Activated naive CD8-positive, alpha-beta T cell treated with anti-CD3 and anti-CD28 coated beads, Interleukin-2, amount 10 ng/mL, durations not matched to agents 7 days and 5 days (primary cell): ENCODE measurements around the gene FRY. TPM values are rescaled to one million over a fixed set of nuclear protein-coding genes. Genes with fewer than 3 reads are reported as not detected.

Experiments
- ATAC-seq: fragments of 150-1000 bp; cut with Tn5 transposase; one replicate; pipeline ENCODE4 v1.10.0; 2021; ENCODE audit warnings: low read depth, moderate library complexity
- POLR2A ChIA-PET: fragments of 350-600 bp; sonication (Branson Sonifier 250); formaldehyde crosslinking; loops from one replicate; lab custom pipeline; 2021; ENCODE audit warnings: antibody characterized with exemption; lab: Charles Lee
- DNase-seq: peaks from one replicate; pipeline ENCODE4 v3.0.0; 2021
- H3K27ac Mint-ChIP-seq: one replicate; pipeline ENCODE4 v1.8.0; 2022; ENCODE audit warnings: mild to moderate bottlenecking, mixed read lengths
- H3K27me3 Mint-ChIP-seq: one replicate; pipeline ENCODE4 v1.8.0; 2022; ENCODE audit warnings: mild to moderate bottlenecking, moderate library complexity, mixed read lengths
- H3K36me3 Mint-ChIP-seq: one replicate; pipeline ENCODE4 v1.8.0; 2021; ENCODE audit warnings: mild to moderate bottlenecking, mixed read lengths
- H3K4me1 Mint-ChIP-seq: one replicate; pipeline ENCODE4 v1.8.0; 2021; ENCODE audit warnings: mixed read lengths
- H3K4me3 Mint-ChIP-seq: one replicate; pipeline ENCODE4 v1.8.0; 2022; ENCODE audit warnings: mild to moderate bottlenecking, moderate library complexity, mixed read lengths
- H3K9me3 Mint-ChIP-seq: one replicate; pipeline ENCODE4 v1.8.0; 2021; ENCODE audit warnings: mixed read lengths
- total RNA-seq, 2 experiments: library from RNA; stranded (reverse); gene quantifications; one replicate each; pipeline ENCODE4 v1.2.3, GENCODE V29; 2021

FRY gene
- total RNA-seq, 2 experiments from 2014 or later: 1.4 to 3.2 TPM

DNA sequence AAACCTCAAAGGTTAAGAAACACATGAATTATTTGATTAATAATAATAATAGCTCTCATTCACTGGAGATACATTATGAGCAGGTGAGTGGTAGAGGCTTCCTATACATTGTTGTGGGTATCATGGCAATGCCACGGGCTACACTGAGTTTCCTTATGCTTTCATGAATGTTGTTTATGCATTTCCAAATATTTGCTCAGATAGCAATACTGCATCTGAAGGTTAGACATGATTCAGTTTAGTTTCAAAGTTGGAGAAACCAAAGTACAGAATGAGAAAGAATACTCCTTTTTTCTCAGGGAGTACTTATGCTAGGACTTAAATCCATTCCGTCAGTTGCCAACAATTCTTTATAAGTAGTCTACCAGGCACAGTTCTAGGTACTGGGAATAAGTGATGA is 108.5 kb downstream of the FRY start:
- ATAC-seq (no peak), DNase-seq (no peak)
- no peaks in the 10 kb centered on the region for H3K9me3 Mint-ChIP-seq
- H3K4me3 Mint-ChIP-seq: no peak overlapping the region
- no peaks in the 10 kb centered on the region for H3K36me3 Mint-ChIP-seq
- POLR2A ChIA-PET: no interaction called here
- peaks cover 2% of the 10 kb centered on the region for H3K4me1 Mint-ChIP-seq
- no peaks in the 10 kb centered on the region for H3K27me3 Mint-ChIP-seq
- no peak overlapping the region for H3K27ac Mint-ChIP-seq

DNA sequence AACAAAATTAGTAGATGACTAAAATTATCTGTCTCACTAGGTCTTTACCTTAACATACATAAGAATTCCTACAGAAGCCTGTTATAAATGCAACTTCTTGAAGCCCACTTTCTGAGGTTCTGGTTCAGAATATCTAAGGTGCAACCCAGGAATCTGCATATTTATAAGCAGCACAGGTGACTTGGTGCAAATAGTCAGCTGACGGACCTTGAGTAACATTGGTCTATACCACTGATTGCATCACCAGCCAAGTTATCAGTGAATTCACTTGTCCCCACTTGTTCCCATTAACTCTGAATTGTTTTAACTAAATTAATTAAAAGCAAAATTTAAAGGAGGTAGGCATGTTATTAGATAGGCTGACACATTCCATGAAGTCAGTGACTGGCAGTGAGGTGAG is 109.9 kb downstream of the FRY start:
- Mint-ChIP-seq H3K27ac (no peak overlapping the region), H3K36me3 (no peaks in the 10 kb centered on the region), H3K4me3 (no peak overlapping the region), H3K9me3 (no peaks in the 10 kb centered on the region), H3K4me1 (peaks cover 2% of the 10 kb centered on the region), H3K27me3 (no peaks in the 10 kb centered on the region)
- POLR2A ChIA-PET: no interaction called here
- no peak for ATAC-seq
- DNase-seq: no peak

DNA sequence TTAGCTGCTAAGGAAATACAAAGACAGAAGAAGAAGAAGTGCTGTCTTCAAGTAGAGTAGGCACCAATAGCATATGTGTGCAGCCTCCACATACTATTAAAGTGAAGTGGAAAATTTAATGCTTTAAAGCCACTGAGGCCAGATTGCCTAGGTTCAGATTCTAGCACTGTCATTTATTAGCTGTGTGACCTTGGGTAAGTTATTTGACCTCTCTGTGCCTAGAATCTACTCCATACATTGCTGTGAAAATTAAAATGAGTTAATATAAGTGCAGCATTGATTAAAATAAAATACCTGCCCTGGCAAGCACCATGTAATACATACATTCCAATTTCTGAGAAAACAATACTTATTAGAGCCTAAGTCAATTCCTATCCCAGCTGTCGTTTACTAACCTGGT is 110.5 kb downstream of the FRY start:
- H3K4me3 Mint-ChIP-seq: no peak overlapping the region

DNA sequence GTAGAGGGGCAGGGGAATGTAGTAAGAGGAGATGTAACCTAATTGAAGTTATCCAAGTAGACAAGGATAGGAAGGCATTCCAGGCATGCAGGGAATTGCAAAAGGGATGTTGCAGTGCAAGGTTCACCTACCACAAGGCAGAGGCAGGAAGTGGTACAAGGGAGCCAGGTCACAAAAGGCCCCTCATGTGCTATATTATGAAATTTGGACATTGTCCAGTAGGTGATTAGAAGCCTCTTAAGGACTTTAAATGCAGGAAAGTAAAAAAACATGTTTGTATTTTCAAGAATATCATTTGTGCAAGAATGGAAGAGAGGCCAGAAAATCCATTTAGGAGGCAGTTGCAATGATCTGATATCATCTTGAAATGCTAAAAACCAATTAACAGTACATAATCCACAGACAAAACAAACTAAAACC is 111.4 kb downstream of the FRY start:
- ATAC-seq (no peak), DNase-seq (no peak)
- Mint-ChIP-seq H3K36me3 (no peaks in the 10 kb centered on the region), H3K27ac (no peak overlapping the region), H3K4me1 (peaks cover 2% of the 10 kb centered on the region), H3K9me3 (no peaks in the 10 kb centered on the region), H3K27me3 (peaks cover 4% of the 10 kb centered on the region), H3K4me3 (no peak overlapping the region)
- POLR2A ChIA-PET: no interaction called here

More for the DNA sequence above, 110.5 kb downstream of the FRY start:
- H3K36me3 Mint-ChIP-seq: no peaks in the 10 kb centered on the region
- ATAC-seq: no peak
- POLR2A ChIA-PET: no interaction called here
- no peaks in the 10 kb centered on the region for H3K9me3 Mint-ChIP-seq
- H3K4me1 Mint-ChIP-seq: peaks cover 2% of the 10 kb centered on the region
- no peaks in the 10 kb centered on the region for H3K27me3 Mint-ChIP-seq
- H3K27ac Mint-ChIP-seq: no peak overlapping the region
- DNase-seq: no peak

DNA sequence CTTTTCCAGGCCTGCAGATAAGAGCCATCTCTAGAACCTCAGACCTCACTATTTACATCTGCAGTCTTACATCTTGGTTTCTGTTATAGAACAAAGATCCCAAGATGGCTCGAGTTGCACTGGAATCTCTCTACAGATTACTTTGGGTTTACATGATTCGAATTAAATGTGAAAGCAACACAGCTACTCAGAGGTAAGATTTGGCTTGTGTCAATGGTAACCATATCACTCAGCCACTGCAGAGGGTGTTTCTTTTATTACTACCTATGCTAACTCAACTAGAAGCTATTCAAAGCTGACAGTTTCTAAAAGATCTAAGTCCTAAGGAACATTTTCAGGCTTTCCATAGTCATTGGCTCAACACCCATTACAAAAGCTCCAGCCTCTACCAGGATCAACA is 115.6 kb downstream of the FRY start:
- POLR2A ChIA-PET: no interaction called here
- H3K27me3 Mint-ChIP-seq: peaks cover 10% of the 10 kb centered on the region
- no peak overlapping the region for H3K4me3 Mint-ChIP-seq
- no peak for DNase-seq
- no peak for ATAC-seq
- peaks cover 2% of the 10 kb centered on the region for H3K4me1 Mint-ChIP-seq
- no peak overlapping the region for H3K27ac Mint-ChIP-seq
- no peaks in the 10 kb centered on the region for H3K9me3 Mint-ChIP-seq
- H3K36me3 Mint-ChIP-seq: no peaks in the 10 kb centered on the region

DNA sequence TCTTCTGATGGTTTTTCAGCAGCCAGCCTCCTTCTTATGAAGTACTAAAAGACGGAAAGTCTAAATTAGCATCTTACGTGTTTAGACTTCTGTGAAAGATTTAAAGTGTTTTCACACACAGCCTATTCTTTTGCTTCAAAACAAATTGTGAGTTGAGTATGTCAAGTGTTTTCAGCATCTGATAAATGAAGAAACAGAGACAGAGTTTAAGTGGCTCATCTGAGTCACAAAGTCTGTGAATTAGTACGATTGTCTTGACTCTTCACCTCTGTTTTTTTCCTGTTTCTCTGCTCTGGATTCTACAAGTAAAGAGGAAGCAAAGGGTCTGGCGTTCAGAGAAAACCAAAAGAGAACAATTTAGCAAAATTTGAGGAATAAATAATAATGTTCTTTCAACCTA is 116.4 kb downstream of the FRY start:
- Mint-ChIP-seq H3K27me3 (peaks cover 11% of the 10 kb centered on the region), H3K27ac (no peak overlapping the region), H3K4me1 (no peaks in the 10 kb centered on the region), H3K9me3 (no peaks in the 10 kb centered on the region), H3K36me3 (no peaks in the 10 kb centered on the region), H3K4me3 (no peak overlapping the region)
- POLR2A ChIA-PET: no interaction called here
- no peak for ATAC-seq
- no peak for DNase-seq

DNA sequence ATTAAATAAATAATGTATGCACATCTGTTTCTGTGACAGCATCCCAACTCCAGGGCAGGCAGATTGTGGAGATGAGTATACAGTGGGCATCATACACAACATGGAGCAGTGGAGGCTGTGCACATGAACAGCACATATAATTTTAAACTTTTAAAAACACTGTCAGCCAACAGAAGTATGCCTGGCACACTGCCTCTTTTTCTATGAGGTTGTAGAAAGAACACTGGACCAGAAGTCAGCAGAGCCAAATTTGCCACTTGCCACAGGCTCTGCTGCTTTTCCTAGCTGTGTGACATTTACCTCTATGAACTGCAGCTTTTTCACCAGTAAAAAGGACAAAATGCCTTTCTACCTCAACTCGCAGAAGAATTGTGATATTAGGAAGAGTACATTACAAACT is 118.7 kb downstream of the FRY start:
- Mint-ChIP-seq H3K9me3 (no peaks in the 10 kb centered on the region), H3K4me1 (no peaks in the 10 kb centered on the region), H3K4me3 (no peak overlapping the region), H3K27ac (no peak overlapping the region), H3K27me3 (peaks cover 11% of the 10 kb centered on the region), H3K36me3 (no peaks in the 10 kb centered on the region)
- POLR2A ChIA-PET: no interaction called here
- DNase-seq (no peak), ATAC-seq (no peak)

DNA sequence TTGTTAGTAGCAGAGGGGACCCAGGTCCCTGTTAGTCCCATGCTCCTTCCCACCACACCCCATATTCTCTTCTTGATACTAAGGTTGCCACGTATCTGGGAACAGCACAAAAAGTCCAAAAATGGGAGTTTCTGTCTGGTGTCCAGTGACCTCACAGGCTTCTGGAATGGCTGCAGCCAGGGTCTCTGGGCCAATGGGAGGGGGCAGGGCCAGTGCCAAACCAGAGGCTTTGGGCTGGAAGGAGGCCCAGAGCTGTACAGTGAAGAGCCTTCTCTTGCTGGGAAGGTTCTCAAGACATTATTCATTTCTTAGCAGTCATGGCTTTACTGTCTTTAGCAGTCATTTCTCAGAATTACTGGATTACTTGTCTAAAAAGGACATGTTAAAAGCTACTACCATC is 119.2 kb downstream of the FRY start:
- Mint-ChIP-seq H3K9me3 (no peaks in the 10 kb centered on the region), H3K36me3 (no peaks in the 10 kb centered on the region), H3K27me3 (peaks cover 11% of the 10 kb centered on the region), H3K4me3 (no peak overlapping the region), H3K4me1 (no peaks in the 10 kb centered on the region), H3K27ac (no peak overlapping the region)
- POLR2A ChIA-PET: no interaction called here
- no peak for DNase-seq
- no peak for ATAC-seq

DNA sequence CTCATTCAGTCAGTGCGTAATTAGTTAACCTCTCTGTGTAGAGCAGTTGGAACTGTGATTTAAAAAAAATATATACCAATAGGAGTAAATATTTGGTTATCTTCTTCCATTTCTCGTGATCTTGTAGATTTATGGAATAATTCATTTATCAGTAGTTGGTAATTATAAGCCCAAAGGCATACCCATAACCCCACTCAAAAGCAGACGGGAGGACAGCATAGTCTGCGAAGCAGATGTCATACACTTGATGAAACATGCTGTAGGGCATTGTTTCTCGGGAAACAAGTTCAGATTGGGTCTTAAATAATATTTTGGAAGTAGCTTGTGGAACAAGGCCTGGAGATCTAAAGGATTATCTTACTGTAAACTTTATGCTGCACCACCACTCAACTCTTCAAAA is 119.7 kb downstream of the FRY start:
- Mint-ChIP-seq H3K27ac (no peak overlapping the region), H3K4me3 (no peak overlapping the region), H3K9me3 (no peaks in the 10 kb centered on the region), H3K36me3 (no peaks in the 10 kb centered on the region), H3K27me3 (peaks cover 11% of the 10 kb centered on the region), H3K4me1 (no peaks in the 10 kb centered on the region)
- DNase-seq (no peak), ATAC-seq (no peak)
- POLR2A ChIA-PET: no interaction called here

DNA sequence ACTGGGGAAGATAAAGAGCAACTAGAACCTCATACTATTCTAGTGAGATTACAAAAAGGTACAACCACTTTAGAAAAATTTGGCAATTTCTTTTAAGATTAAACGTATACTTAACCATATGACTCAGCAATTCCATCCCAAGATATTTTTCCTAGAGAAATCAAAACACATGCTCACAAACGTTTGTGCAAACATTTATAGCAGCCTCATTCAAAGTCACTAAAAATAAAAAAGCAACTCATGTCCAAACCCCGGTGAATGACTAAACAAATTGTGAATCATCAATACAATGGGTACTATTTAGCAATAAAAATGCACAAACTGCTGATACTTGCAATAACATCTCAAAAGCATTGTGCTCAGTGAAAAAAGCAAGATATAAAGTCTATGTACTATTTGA is 121.5 kb downstream of the FRY start:
- H3K27ac Mint-ChIP-seq: no peak overlapping the region
- H3K27me3 Mint-ChIP-seq: peaks cover 7% of the 10 kb centered on the region
- POLR2A ChIA-PET: no interaction called here
- no peaks in the 10 kb centered on the region for H3K4me1 Mint-ChIP-seq
- no peaks in the 10 kb centered on the region for H3K9me3 Mint-ChIP-seq
- ATAC-seq (no peak), DNase-seq (no peak)
- H3K36me3 Mint-ChIP-seq: no peaks in the 10 kb centered on the region
- no peak overlapping the region for H3K4me3 Mint-ChIP-seq

DNA sequence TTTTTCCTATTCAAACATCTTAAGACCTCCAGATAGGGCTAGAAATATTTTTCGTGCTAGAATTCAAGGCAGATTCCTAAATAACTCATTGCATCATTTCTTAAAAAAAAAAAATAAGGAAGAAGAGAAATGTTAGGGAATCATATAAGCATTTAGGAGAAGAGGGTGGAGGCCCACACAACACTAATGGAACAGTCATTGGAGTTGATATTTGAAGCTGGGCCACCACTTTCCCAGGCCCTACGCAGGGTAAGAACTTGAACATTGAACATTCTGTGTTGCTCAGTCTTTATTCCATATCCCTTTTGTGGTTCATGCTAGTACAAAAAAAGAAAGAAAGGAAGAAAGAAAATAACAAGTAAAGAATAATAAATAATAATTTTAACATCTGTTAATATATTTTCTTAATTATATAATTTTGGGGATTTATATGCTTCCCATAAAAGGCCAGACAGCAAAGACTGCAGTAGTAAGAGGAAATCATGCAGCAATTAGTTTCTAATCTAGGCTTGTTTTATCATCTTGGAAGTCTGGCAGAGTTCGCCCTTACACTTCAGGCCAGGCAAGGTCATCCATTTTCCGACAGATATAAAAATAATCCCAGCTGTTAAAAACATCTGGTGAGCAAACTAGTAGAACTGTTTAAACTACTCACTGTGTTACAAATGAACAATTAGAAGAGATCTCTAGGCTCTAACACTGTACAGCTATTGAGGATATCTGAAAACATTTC is 127.7 kb downstream of the FRY start:
- no peaks in the 10 kb centered on the region for H3K4me1 Mint-ChIP-seq
- no peak overlapping the region for H3K4me3 Mint-ChIP-seq
- H3K9me3 Mint-ChIP-seq: no peaks in the 10 kb centered on the region
- H3K27ac Mint-ChIP-seq: no peak overlapping the region
- DNase-seq (no peak), ATAC-seq (no peak)
- no peaks in the 10 kb centered on the region for H3K27me3 Mint-ChIP-seq
- H3K36me3 Mint-ChIP-seq: no peaks in the 10 kb centered on the region
- POLR2A ChIA-PET: no interaction called here

DNA sequence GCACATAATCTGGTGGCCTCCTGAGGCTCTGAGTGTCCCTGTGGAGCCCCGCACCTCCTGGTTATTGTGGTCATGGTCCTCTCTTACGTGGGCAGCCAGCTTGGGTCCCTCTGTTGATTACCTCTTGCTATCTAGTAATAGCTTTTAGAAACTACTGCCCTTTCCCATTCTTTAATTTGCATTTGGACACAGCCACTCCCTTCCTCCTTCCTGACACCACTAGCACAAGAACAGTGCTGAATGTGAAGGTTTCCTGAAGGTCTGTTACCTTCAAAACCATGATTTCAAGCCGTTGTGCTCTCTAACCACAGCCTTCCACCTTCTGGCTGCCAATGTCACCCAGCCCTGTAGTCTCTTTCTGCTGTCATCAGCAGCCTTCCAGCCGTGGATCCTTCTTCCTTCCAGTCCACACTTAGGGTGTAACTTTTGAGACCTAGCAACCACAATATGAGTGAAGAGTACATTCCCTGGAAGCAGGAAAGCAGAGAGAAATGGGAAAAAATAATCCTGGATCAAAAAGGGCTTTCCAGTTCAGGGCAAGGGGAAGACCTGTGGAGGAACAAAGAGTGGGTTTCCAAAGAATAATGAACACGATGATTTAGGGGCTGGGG is 130.9 kb downstream of the FRY start:
- Mint-ChIP-seq H3K9me3 (no peaks in the 10 kb centered on the region), H3K4me3 (no peak overlapping the region), H3K27me3 (no peaks in the 10 kb centered on the region), H3K27ac (no peak overlapping the region), H3K36me3 (no peaks in the 10 kb centered on the region), H3K4me1 (no peaks in the 10 kb centered on the region)
- POLR2A ChIA-PET: no interaction called here
- no peak for DNase-seq
- no peak for ATAC-seq

DNA sequence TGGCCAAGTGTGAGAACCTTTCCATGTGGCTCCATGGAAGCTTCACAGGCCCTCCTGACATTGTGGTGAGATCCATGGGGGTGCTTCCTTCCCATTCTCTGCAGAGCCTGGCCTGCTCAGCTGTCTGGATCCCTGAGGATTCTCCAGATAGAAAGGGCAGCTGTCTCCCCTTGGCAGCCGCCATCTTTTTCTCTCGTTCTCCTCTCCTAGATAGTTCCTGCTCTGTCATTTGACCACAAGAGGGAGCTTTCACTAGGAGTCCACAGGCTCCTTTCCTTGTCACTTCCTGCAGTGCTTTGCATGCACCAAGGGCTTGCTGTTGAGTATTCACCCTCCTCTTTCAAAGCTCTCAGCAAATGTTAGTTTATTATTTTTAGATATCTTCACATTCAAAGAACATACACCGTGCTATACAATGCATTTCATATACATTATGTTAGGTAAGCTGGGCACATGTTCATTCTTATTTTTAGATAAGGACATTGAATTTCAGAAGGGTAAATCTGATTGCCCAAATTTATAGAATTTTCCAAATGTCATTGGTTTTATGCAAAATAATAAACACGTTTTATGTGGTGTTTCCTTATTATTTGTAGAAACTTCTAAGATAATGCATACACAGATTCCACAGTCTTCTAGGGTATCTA is 133.2 kb downstream of the FRY start:
- Mint-ChIP-seq H3K9me3 (no peaks in the 10 kb centered on the region), H3K27ac (no peak overlapping the region), H3K36me3 (no peaks in the 10 kb centered on the region), H3K27me3 (peaks cover 3% of the 10 kb centered on the region), H3K4me3 (no peak overlapping the region), H3K4me1 (no peaks in the 10 kb centered on the region)
- DNase-seq (no peak), ATAC-seq (no peak)
- POLR2A ChIA-PET: no interaction called here

DNA sequence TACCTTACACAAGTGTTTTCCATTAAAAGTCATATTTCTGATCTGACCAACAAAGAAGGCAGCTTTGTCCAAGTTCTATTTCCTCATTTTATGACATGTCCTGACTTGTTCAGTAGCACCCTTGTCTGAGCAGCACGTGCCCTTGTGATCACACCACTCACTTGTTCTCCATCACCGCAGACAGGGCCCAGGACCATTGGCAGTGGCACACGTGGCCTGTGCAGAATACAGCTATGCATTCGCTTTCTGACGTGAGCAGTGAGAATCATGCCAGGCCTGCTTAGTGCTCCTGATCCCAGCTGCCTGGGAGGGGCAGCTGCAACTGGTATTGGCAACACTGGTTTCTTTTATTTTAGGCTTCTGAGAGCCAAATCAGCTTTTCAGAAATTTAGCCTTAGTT is 134.2 kb downstream of the FRY start:
- no peaks in the 10 kb centered on the region for H3K4me1 Mint-ChIP-seq

More for the DNA sequence above, 134.2 kb downstream of the FRY start:
- H3K9me3 Mint-ChIP-seq: no peaks in the 10 kb centered on the region
- POLR2A ChIA-PET: no interaction called here
- no peak for DNase-seq
- no peak for ATAC-seq
- peaks cover 3% of the 10 kb centered on the region for H3K27me3 Mint-ChIP-seq
- no peak overlapping the region for H3K27ac Mint-ChIP-seq
- H3K4me3 Mint-ChIP-seq: no peak overlapping the region
- no peaks in the 10 kb centered on the region for H3K36me3 Mint-ChIP-seq
